ENCODE measurements around the gene RPLP2. TPM values are rescaled to one million over a fixed set of nuclear protein-coding genes. Genes with fewer than 3 reads are reported as not detected.

Gene RPLP2
- total RNA-seq, 1 donor from 2014 or later: 1,651 TPM

GRCh38 chr11:772429-773390 is 37.1 kb upstream of the RPLP2 start:
- H3K4me3 Mint-ChIP-seq: no peak overlapping the region
- H3K27me3 Mint-ChIP-seq (ENCODE audit: low read depth): no peaks in the 10 kb centered on the region
- H3K9me3 Mint-ChIP-seq: no peaks in the 10 kb centered on the region
- peak in 1 of 2 experiments; percentile 18 for DNase-seq (ENCODE audit: low spot score in 2 of 2, unreplicated experiment in 2 of 2)
- no peak overlapping the region for H3K27ac Mint-ChIP-seq
- H3K36me3 Mint-ChIP-seq: peaks cover 4% of the 10 kb centered on the region
- H3K4me1 Mint-ChIP-seq: peaks cover 14% of the 10 kb centered on the region
- TF ChIP-seq CTCF (IDR thresholded peaks at IDR 0.05; ENCODE audit: unreplicated experiment): no peak

- peaks cover 4% of the 10 kb centered on the region for H3K36me3 Mint-ChIP-seq
- TF ChIP-seq CTCF (IDR thresholded peaks at IDR 0.05; ENCODE audit: unreplicated experiment): no peak
- H3K27me3 Mint-ChIP-seq (ENCODE audit: low read depth): no peaks in the 10 kb centered on the region
- peaks cover 14% of the 10 kb centered on the region for H3K4me1 Mint-ChIP-seq
- no peak overlapping the region for H3K27ac Mint-ChIP-seq
- no peaks in the 10 kb centered on the region for H3K9me3 Mint-ChIP-seq
- no peak for DNase-seq (ENCODE audit: low spot score in 2 of 2, unreplicated experiment in 2 of 2)
- no peak overlapping the region for H3K4me3 Mint-ChIP-seq
Measured at GRCh38 chr11:773425-773824, 36.3 kb upstream of the RPLP2 start.

- H3K4me3 Mint-ChIP-seq: no peak overlapping the region
- H3K4me1 Mint-ChIP-seq: peaks cover 14% of the 10 kb centered on the region
- no peak overlapping the region for H3K27ac Mint-ChIP-seq
Measured at GRCh38 chr11:773830-774229, 35.9 kb upstream of the RPLP2 start.

GRCh38 chr11:774873-775592 is 34.7 kb upstream of the RPLP2 start:
- Mint-ChIP-seq H3K36me3 (peaks cover 3% of the 10 kb centered on the region), H3K4me3 (peak overlapping the region; percentile 61), H3K27ac (no peak overlapping the region), H3K27me3 (ENCODE audit: low read depth) (no peaks in the 10 kb centered on the region), H3K9me3 (no peaks in the 10 kb centered on the region), H3K4me1 (peaks cover 14% of the 10 kb centered on the region)
- peak in 1 of 2 experiments; percentile 17 for DNase-seq (ENCODE audit: low spot score in 2 of 2, unreplicated experiment in 2 of 2)
- TF ChIP-seq CTCF (IDR thresholded peaks at IDR 0.05; ENCODE audit: unreplicated experiment): no peak

More at GRCh38 chr11:773830-774229, 35.9 kb upstream of the RPLP2 start:
- H3K36me3 Mint-ChIP-seq: peaks cover 4% of the 10 kb centered on the region
- no peak for DNase-seq (ENCODE audit: low spot score in 2 of 2, unreplicated experiment in 2 of 2)
- no peaks in the 10 kb centered on the region for H3K27me3 Mint-ChIP-seq (ENCODE audit: low read depth)
- no peak for TF ChIP-seq CTCF (IDR thresholded peaks at IDR 0.05; ENCODE audit: unreplicated experiment)
- H3K9me3 Mint-ChIP-seq: no peaks in the 10 kb centered on the region

GRCh38 chr11:776263-776560 is 33.6 kb upstream of the RPLP2 start:
- H3K4me1 Mint-ChIP-seq: peaks cover 14% of the 10 kb centered on the region
- H3K27ac Mint-ChIP-seq: peak overlapping the region; percentile 59
- H3K4me3 Mint-ChIP-seq: peak overlapping the region; percentile 73
- DNase-seq (ENCODE audit: low spot score in 2 of 2, unreplicated experiment in 2 of 2): no peak
- H3K9me3 Mint-ChIP-seq: no peaks in the 10 kb centered on the region
- H3K27me3 Mint-ChIP-seq (ENCODE audit: low read depth): no peaks in the 10 kb centered on the region
- no peaks in the 10 kb centered on the region for H3K36me3 Mint-ChIP-seq
- no peak for TF ChIP-seq CTCF (IDR thresholded peaks at IDR 0.05; ENCODE audit: unreplicated experiment)
